ENCODE results near the gene ENC1.

- no peak for TF ChIP-seq POLR2A (IDR thresholded peaks at IDR 0.05)
- TF ChIP-seq CTCF (IDR thresholded peaks at IDR 0.05), result peak in 2 of 3 experiments; percentile 46 to 77
- no peak for TF ChIP-seq POLR2AphosphoS5 (IDR thresholded peaks at IDR 0.05; ENCODE audit: insufficient read depth in 1 of 2, low read depth in 1 of 2)
These were observed 8.3 kb upstream of the ENC1 start for GRCh38 chr5:74648835-74649293.
